Left ventricle myocardium inferior (tissue), 1 donor: ENCODE results near the gene BLOC1S5. TPM values are rescaled to one million over a fixed set of nuclear protein-coding genes. Genes with fewer than 3 reads are reported as not detected.

ENCODE experiments used
- DNase-seq: peaks from one replicate; pipeline ENCODE4 v3.0.0-alpha.2; 2020
- H3K27ac ChIP-seq: fragments of 200-600 bp; replicated peaks from 2 replicates; pipeline ENCODE4 v1.8.0; 2021
- H3K27me3 ChIP-seq: fragments of 200-600 bp; 2 replicates; pipeline ENCODE4 v1.8.0; 2021; ENCODE audit warnings: low read depth
- H3K36me3 ChIP-seq: fragments of 200-600 bp; 2 replicates; pipeline ENCODE4 v1.8.0; 2021
- H3K4me1 ChIP-seq: fragments of 200-600 bp; 2 replicates; pipeline ENCODE4 v1.8.0; 2021
- H3K4me3 ChIP-seq: fragments of 200-600 bp; 2 replicates; pipeline ENCODE4 v1.8.0; 2021; ENCODE audit warnings: mild to moderate bottlenecking, moderate library complexity
- H3K9me3 ChIP-seq: fragments of 200-600 bp; replicated peaks from 2 replicates; pipeline ENCODE4 v1.8.0; 2021
- CTCF ChIP-seq: fragments of 200-600 bp; IDR thresholded peaks from 2 replicates; pipeline ENCODE4 v1.8.0; 2021; ENCODE audit warnings: antibody characterized with exemption, mild to moderate bottlenecking, borderline replicate concordance
- intact Hi-C: fragments of 100-400 bp; cut with micrococcal nuclease; formaldehyde crosslinking; loops from one replicate; pipeline ENCODE4 v1.11.0; 2022
- total RNA-seq: library from RNA; stranded (reverse); fragmentation: NEBNext Ultra II Directional; extraction: Animal tissue kit (Norgen Biotek cat#: 25700); gene quantifications from one replicate; pipeline ENCODE4 v1.2.1, GENCODE V29; 2021
- donor health status: DM: no; HTN: yes; CAD: no; lungs with severe emphysema.

The BLOC1S5 gene
- total RNA-seq, 1 donor from 2014 or later = 8.5 TPM

- Histone ChIP-seq H3K4me1 (peaks cover 12% of the 10 kb centered on the region), H3K9me3 (no peaks in the 10 kb centered on the region), H3K27me3 (peaks cover 8% of the 10 kb centered on the region), H3K36me3 (peaks cover 19% of the 10 kb centered on the region), H3K4me3 (no peak overlapping the region), H3K27ac (no peak overlapping the region)
- no peak for TF ChIP-seq CTCF
- DNase-seq = no peak
- intact Hi-C loops = no loop called here
Observed at GRCh38 chr6:8100159-8100854, 36.1 kb upstream of the BLOC1S5 start.

DNA sequence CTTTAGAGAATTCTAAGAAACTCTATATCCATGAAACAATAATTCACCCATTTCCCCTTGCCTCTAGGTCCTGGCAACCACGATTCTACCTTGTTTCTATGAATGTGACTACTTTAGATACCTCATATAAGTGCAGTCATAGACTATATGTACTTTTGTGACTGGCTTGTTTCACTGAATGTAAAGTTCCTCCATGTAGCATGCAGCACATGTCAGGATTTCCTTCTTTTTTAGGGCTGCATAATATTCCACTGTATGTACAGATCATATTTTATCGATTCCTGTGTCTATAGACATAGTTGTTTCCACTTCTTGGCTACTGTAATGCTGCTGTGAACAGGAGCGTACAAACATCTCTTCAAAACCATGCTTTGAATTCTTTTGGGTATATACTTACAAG is 26.5 kb upstream of the BLOC1S5 start:
- TF ChIP-seq CTCF = no peak
- H3K9me3 ChIP-seq = no peaks in the 10 kb centered on the region
- intact Hi-C loops = no loop called here

DNA sequence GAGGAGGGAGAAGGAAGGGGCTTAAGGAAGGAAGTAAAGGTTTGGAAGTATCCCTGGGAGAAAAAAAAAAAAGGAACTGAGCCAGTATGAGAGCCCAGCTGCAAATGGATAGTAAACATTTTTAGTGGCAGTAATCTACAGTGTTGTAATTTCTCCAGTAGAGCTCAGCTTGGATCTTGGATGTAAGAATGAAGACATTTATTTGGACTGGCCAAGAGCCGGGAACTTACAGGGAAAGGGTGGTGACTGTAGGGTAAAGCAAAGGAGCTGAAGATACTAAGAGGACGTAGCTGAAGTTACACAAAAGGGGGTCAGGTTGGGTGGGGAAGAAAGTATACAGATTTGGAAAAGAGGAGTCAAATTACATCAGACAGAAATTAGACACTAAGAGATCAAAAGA is 24.7 kb upstream of the BLOC1S5 start:
- DNase-seq = no peak
- Histone ChIP-seq H3K4me1 (no peaks in the 10 kb centered on the region), H3K27me3 (no peaks in the 10 kb centered on the region), H3K9me3 (no peaks in the 10 kb centered on the region), H3K27ac (no peak overlapping the region), H3K36me3 (peaks cover 57% of the 10 kb centered on the region), H3K4me3 (no peak overlapping the region)
- intact Hi-C loops = no loop called here
- no peak for TF ChIP-seq CTCF

More for the DNA sequence above, 26.5 kb upstream of the BLOC1S5 start:
- no peak overlapping the region for H3K27ac ChIP-seq
- no peaks in the 10 kb centered on the region for H3K27me3 ChIP-seq
- H3K36me3 ChIP-seq = peaks cover 75% of the 10 kb centered on the region
- no peak overlapping the region for H3K4me3 ChIP-seq
- DNase-seq = no peak
- no peaks in the 10 kb centered on the region for H3K4me1 ChIP-seq

DNA sequence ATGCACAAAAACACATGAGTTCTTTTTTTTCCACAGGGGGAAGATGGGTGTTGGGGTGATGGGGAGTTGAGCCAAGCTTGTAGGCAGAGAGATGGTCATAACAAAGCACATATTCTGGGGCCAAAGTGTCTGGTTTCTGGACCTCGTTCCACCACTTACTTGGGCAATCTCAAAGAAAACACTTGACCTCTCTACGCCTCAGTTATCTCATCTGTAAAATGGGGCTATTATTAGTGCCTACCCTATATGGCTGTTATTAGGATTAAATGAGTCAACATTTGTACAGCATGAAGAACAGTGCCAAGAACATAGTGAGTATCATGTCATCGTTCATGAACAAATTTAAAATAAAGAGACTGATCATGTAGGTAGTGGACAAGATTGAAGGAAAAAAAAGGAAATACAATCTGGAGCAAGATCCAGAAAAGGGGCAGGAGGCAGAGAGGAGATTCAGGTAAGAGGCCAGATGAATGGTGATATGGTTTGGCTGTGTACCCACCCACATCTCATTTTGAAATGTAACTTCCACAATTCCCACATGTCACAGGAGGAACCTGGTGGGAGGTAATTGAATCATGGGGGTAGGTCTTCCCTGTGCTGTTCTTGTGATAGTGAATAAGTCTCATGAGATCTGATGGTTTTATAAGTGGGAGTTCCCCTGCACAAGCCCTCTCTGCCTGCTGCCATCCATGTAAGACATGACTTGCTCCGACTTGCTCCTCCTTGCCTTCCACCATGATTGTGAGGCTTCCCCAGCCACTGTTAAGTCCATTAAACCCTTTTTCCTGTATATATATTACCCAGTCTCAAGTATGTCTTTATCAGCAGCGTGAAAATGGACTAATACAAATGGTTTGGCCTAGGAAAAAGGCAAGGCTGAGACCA is 23.9 kb upstream of the BLOC1S5 start:
- Histone ChIP-seq H3K4me1 (peaks cover 4% of the 10 kb centered on the region), H3K36me3 (peaks cover 55% of the 10 kb centered on the region), H3K27me3 (no peaks in the 10 kb centered on the region), H3K4me3 (no peak overlapping the region), H3K9me3 (no peaks in the 10 kb centered on the region), H3K27ac (no peak overlapping the region)
- no peak for TF ChIP-seq CTCF
- intact Hi-C loops = no loop called here
- DNase-seq = no peak

GRCh38 chr6:8086755-8087306 is 22.6 kb upstream of the BLOC1S5 start:
- Histone ChIP-seq H3K27me3 (no peaks in the 10 kb centered on the region), H3K9me3 (no peaks in the 10 kb centered on the region), H3K4me1 (peaks cover 14% of the 10 kb centered on the region), H3K27ac (no peak overlapping the region), H3K4me3 (no peak overlapping the region), H3K36me3 (peaks cover 51% of the 10 kb centered on the region)
- TF ChIP-seq CTCF = no peak
- no peak for DNase-seq
- intact Hi-C loops = no loop called here
